Transverse colon (tissue), 4 donors: ENCODE measurements around the gene AGTPBP1. TPM values are rescaled to one million over a fixed set of nuclear protein-coding genes. Genes with fewer than 3 reads are reported as not detected.

Experiments used
- DNase-seq: peaks from one replicate; pipeline ENCODE4 v3.0.0-alpha.2; 2019
- H3K27ac ChIP-seq, 4 donors: fragments of 200-600 bp; sonication (generic); 2 replicates each; pipeline ENCODE4 v1.5.1; 2016 to 2018; ENCODE audit warnings: inconsistent platforms in 4 of 4
- H3K27me3 ChIP-seq: fragments of 200-600 bp; sonication (generic); 2 replicates; pipeline ENCODE4 v1.5.1; 2017; ENCODE audit warnings: inconsistent platforms
- H3K36me3 ChIP-seq, 4 donors: fragments of 200-600 bp; sonication (generic); 2 replicates each; pipeline ENCODE4 v1.5.1; 2017 to 2019; ENCODE audit warnings: inconsistent platforms in 4 of 4
- H3K4me1 ChIP-seq, 4 donors: fragments of 200-600 bp; sonication (generic); 2 replicates each; pipeline ENCODE4 v1.5.1; 2017 to 2020; ENCODE audit warnings: inconsistent platforms in 4 of 4
- H3K4me3 ChIP-seq, 4 donors: fragments of 200-600 bp; sonication (generic); 1 replicate in 1 of 4; 2 replicates in 3 of 4; pipeline versions ENCODE4 v1.5.1 to v1.6.1; 2017 to 2019; ENCODE audit warnings: inconsistent platforms in 4 of 4
- H3K9me3 ChIP-seq, 2 donors: fragments of 200-600 bp; sonication (generic); 2 replicates each; pipeline ENCODE4 v1.5.1; 2017 to 2019; ENCODE audit warnings: inconsistent platforms in 2 of 2
- EP300 ChIP-seq: sonication (generic); formaldehyde crosslinking; IDR thresholded peaks from one replicate; pipeline ENCODE4 v1.6.1; 2017; ENCODE audit warnings: antibody characterized with exemption, low read depth
- POLR2A ChIP-seq: fragments of 450-650 bp; IDR thresholded peaks from one replicate; pipeline ENCODE4 v1.6.1; 2016; ENCODE audit warnings: antibody characterized with exemption, mild to moderate bottlenecking, moderate library complexity
- POLR2AphosphoS5 ChIP-seq, 3 donors: sonication (generic); formaldehyde crosslinking; IDR thresholded peaks; one replicate each; pipeline ENCODE4 v1.6.1; 2016; ENCODE audit warnings: antibody characterized with exemption in 3 of 3
- WGBS, 2 donors: methylation state at CpG; one replicate each; pipeline ENCODE4 v1.1.5; 2018; ENCODE audit warnings: low coverage in 1 of 2; 5-methylcytosine and 5-hydroxymethylcytosine counted together
- in situ Hi-C, 4 donors: fragments of 200-750 bp; cut with MboI; loops; one replicate each; pipeline versions ENCODE4 v1.15.0 to v1.15.1; 2017; ENCODE audit warnings: low sequenced_read_pairs in 3 of 4, low pct_ligation_motif_present in 1 of 4, low pct_unique_long_range_greater_than_20kb in 1 of 4
- intact Hi-C: fragments of 100-400 bp; cut with DNase I; formaldehyde crosslinking; loops from one replicate; pipeline ENCODE4 v1.15.1; 2023; ENCODE audit warnings: low total_unique reads
- total RNA-seq, 4 donors: library from RNA; depleted of rRNA; stranded (reverse); fragments of >200 nt; gene quantifications; one replicate each; pipeline ENCODE4 v1.1.0, GENCODE V29; 2016
- TF ChIP-seq, protein P1 (sequence below), 5 experiments: fragments of 200-600 bp in 3 of 5; fragments of 450-650 bp in 2 of 5; sonication (generic) in 3 of 5; IDR thresholded peaks; 1 replicate in 2 of 5; 2 replicates in 3 of 5; pipeline ENCODE4 v1.5.1; 2016 to 2017; ENCODE audit warnings: antibody characterized with exemption in 5 of 5, inconsistent platforms in 3 of 5, mild to moderate bottlenecking in 2 of 5, moderate library complexity in 1 of 5

Gene AGTPBP1
- total RNA-seq, 4 donors from 2014 or later = 4.1 to 21.0 (median 15.4) TPM

- TF ChIP-seq EP300 = no peak
- TF ChIP-seq, protein P1, sequence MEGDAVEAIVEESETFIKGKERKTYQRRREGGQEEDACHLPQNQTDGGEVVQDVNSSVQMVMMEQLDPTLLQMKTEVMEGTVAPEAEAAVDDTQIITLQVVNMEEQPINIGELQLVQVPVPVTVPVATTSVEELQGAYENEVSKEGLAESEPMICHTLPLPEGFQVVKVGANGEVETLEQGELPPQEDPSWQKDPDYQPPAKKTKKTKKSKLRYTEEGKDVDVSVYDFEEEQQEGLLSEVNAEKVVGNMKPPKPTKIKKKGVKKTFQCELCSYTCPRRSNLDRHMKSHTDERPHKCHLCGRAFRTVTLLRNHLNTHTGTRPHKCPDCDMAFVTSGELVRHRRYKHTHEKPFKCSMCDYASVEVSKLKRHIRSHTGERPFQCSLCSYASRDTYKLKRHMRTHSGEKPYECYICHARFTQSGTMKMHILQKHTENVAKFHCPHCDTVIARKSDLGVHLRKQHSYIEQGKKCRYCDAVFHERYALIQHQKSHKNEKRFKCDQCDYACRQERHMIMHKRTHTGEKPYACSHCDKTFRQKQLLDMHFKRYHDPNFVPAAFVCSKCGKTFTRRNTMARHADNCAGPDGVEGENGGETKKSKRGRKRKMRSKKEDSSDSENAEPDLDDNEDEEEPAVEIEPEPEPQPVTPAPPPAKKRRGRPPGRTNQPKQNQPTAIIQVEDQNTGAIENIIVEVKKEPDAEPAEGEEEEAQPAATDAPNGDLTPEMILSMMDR (IDR thresholded peaks at IDR 0.05) = no peak
- TF ChIP-seq POLR2A = no peak
- TF ChIP-seq POLR2AphosphoS5 (IDR thresholded peaks at IDR 0.05) = no peak
- in situ Hi-C loops (no loop called here), intact Hi-C loops (no loop called here)
- Histone ChIP-seq H3K36me3 (no peaks in the 10 kb centered on the region), H3K4me1 (no peaks in the 10 kb centered on the region), H3K9me3 (no peaks in the 10 kb centered on the region), H3K27ac (no peak overlapping the region), H3K4me3 (no peak overlapping the region), H3K27me3 (peaks cover 3% of the 10 kb centered on the region)
- DNase-seq = no peak
- 45 to 94% methylated on average over 4 of the region's 4 CpGs for WGBS, 2 donors
Observed at GRCh38 chr9:85515021-85515420, 226.7 kb downstream of the AGTPBP1 start.

DNA sequence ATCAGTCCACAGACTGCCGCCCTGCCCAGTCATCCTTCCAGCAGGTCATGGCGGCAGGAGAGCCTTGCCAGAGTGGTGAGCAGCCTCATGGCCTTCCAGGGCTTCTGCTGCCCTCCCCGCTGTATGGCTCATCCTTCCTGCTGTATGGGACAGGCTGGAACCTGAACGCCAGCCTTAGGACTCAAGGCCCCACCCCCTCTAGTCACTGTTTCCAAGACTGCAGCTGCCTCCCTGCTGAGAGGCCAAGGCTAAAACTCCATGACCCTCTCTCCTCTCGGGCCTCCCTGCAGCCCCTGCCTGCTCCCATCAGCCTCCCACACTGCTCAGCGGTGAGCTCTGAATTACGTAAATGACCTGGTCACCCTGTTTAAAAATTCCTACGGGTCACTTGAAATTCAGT is 227.5 kb downstream of the AGTPBP1 start:
- no peaks in the 10 kb centered on the region for H3K9me3 ChIP-seq
- TF ChIP-seq POLR2AphosphoS5 (IDR thresholded peaks at IDR 0.05) = no peak
- TF ChIP-seq, protein P1 (IDR thresholded peaks at IDR 0.05) = no peak
- no peak for TF ChIP-seq POLR2A
- TF ChIP-seq EP300 = no peak
- intact Hi-C loops (no loop called here), in situ Hi-C loops (no loop called here)
- no peak for DNase-seq
- 77 to 82% methylated on average over 3 to 8 of the region's 8 CpGs for WGBS, 2 donors
- no peak overlapping the region for H3K27ac ChIP-seq
- peaks cover 3% of the 10 kb centered on the region for H3K27me3 ChIP-seq
- H3K4me3 ChIP-seq = no peak overlapping the region
- no peaks in the 10 kb centered on the region for H3K36me3 ChIP-seq
- H3K4me1 ChIP-seq = no peaks in the 10 kb centered on the region

DNA sequence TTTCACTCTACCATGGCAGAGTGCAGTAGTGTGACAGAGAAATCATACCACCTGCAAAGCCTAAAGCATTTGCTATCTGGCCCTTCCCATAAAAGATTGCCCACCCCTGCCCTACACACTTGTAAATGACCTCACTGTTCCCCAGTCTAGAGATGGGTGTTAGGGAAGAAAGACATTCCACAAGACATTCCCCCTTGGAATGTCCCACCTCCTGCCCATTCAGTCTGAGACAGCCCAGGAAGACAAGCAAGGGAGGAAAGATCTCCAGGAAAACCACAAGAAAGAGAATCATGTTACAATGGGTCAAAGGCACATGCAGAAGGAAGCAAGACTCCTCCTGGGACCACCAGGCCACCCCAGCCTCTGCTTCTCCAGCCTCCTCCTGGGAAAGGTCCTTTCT is 230.0 kb downstream of the AGTPBP1 start:
- in situ Hi-C loops = no loop called here
- H3K9me3 ChIP-seq = no peaks in the 10 kb centered on the region

GRCh38 chr9:85510830-85511504 is 230.8 kb downstream of the AGTPBP1 start:
- DNase-seq = no peak
- Histone ChIP-seq H3K36me3 (no peaks in the 10 kb centered on the region), H3K9me3 (no peaks in the 10 kb centered on the region), H3K27ac (no peak overlapping the region), H3K4me1 (no peaks in the 10 kb centered on the region), H3K27me3 (peaks cover 3% of the 10 kb centered on the region), H3K4me3 (no peak overlapping the region)
- intact Hi-C loops (no loop called here), in situ Hi-C loops (no loop called here)
- WGBS, 2 donors = 67% methylated on average over 6 of the region's 6 CpGs; no CpG with 5 or more reads in 1 of the 2 donors
- TF ChIP-seq, protein P1 (IDR thresholded peaks at IDR 0.05) = no peak
- TF ChIP-seq POLR2A (no peak), POLR2AphosphoS5 (IDR thresholded peaks at IDR 0.05) (no peak), EP300 (no peak)

More for the DNA sequence above, 230.0 kb downstream of the AGTPBP1 start:
- no peaks in the 10 kb centered on the region for H3K4me1 ChIP-seq
- TF ChIP-seq EP300 (no peak), POLR2A (no peak), POLR2AphosphoS5 (IDR thresholded peaks at IDR 0.05) (no peak)
- TF ChIP-seq, protein P1 (IDR thresholded peaks at IDR 0.05) = no peak
- no peaks in the 10 kb centered on the region for H3K36me3 ChIP-seq
- no peak for DNase-seq
- H3K4me3 ChIP-seq = no peak overlapping the region
- H3K27ac ChIP-seq = no peak overlapping the region
- peaks cover 3% of the 10 kb centered on the region for H3K27me3 ChIP-seq
- intact Hi-C loops = no loop called here
